Testis (tissue), 2 donors: ENCODE measurements around the gene LRRC1.

Experiments
- POLR2A ChIP-seq: fragments of 450-650 bp; IDR thresholded peaks from one replicate; pipeline ENCODE4 v1.6.1; 2017; ENCODE audit warnings: antibody characterized with exemption, mild to moderate bottlenecking, moderate library complexity
- TF ChIP-seq, protein P1 (sequence below), 3 experiments: fragments of 450-650 bp in 2 of 3; fragments of 200-600 bp in 1 of 3; sonication (generic) in 1 of 3; IDR thresholded peaks; one replicate each; pipeline ENCODE4 v1.5.1; 2016 to 2019; ENCODE audit warnings: antibody characterized with exemption in 3 of 3, mild to moderate bottlenecking in 2 of 3, moderate library complexity in 1 of 3

GRCh38 chr6:53906842-53907241 lies 112.0 kb downstream of the LRRC1 start:
- TF ChIP-seq, protein P1, sequence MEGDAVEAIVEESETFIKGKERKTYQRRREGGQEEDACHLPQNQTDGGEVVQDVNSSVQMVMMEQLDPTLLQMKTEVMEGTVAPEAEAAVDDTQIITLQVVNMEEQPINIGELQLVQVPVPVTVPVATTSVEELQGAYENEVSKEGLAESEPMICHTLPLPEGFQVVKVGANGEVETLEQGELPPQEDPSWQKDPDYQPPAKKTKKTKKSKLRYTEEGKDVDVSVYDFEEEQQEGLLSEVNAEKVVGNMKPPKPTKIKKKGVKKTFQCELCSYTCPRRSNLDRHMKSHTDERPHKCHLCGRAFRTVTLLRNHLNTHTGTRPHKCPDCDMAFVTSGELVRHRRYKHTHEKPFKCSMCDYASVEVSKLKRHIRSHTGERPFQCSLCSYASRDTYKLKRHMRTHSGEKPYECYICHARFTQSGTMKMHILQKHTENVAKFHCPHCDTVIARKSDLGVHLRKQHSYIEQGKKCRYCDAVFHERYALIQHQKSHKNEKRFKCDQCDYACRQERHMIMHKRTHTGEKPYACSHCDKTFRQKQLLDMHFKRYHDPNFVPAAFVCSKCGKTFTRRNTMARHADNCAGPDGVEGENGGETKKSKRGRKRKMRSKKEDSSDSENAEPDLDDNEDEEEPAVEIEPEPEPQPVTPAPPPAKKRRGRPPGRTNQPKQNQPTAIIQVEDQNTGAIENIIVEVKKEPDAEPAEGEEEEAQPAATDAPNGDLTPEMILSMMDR (IDR thresholded peaks at IDR 0.05): no peak
- TF ChIP-seq POLR2A: no peak
